Measurements from ENCODE around the gene SLC22A2.

SLC22A2 gene

DNA sequence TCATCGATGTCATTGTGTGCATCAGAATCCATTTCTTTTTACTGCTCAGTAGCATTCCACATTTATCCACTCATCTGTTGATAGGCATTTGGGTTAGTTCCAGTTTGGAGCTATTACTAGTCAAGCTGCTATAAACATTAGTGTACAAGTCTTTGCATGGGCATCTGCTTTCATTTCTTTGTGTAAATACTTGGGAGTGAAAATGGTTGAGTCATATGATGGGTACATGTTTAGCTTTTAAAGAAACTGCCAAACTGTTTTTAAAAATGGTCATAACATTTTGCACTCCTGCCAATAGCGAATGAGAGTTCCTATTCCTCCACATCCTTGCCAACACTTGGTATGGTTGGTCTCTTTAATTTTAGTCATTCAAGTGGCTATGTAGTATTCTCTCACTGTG is 21.2 kb upstream of the SLC22A2 start:
- H3K4me1 ChIP-seq, result no peaks in the 10 kb centered on the region
- H3K36me3 ChIP-seq (replicated peaks), result no peaks in the 10 kb centered on the region
- H3K9me3 ChIP-seq, result no peaks in the 10 kb centered on the region
- DNase-seq (ENCODE audit: low spot score in 2 of 2), result no peak
- H3K4me3 ChIP-seq, result no peak overlapping the region
- in situ Hi-C loops (cut with MboI; ENCODE audit: low sequenced_read_pairs), result no loop called here
- H3K27me3 ChIP-seq (ENCODE audit: low read depth), result no peaks in the 10 kb centered on the region

DNA sequence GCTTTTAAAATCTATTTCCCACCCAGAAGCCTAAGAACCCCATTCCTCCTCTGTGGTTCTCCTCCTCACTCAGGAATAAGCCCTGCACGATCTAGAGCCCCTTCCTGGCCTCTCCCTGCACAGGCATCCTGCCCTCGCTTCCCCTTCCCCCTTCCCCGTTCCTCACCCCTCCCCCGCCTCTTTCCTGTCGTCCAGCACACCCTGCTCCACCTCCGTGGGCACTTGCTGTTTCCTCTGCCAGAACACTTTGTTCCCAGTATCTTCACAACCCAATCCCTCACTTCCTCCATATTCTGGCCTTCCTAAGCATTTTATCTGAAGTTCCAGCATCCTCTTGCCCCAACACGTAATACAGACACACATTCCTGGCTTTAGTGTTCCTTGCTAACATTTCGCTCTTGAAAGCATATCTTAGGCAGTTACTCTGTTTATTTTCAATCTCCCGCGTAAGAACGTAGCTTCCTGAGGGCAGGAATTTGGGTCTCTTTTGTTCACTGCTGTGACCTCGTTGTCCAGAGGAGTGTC is 20.2 kb upstream of the SLC22A2 start:
- in situ Hi-C loops (cut with MboI; ENCODE audit: low sequenced_read_pairs), result no loop called here
- Histone ChIP-seq H3K27me3 (ENCODE audit: low read depth) (no peaks in the 10 kb centered on the region), H3K4me1 (no peaks in the 10 kb centered on the region), H3K9me3 (no peaks in the 10 kb centered on the region), H3K36me3 (replicated peaks) (no peaks in the 10 kb centered on the region), H3K4me3 (no peak overlapping the region)
- no peak for DNase-seq (ENCODE audit: low spot score in 2 of 2)

DNA sequence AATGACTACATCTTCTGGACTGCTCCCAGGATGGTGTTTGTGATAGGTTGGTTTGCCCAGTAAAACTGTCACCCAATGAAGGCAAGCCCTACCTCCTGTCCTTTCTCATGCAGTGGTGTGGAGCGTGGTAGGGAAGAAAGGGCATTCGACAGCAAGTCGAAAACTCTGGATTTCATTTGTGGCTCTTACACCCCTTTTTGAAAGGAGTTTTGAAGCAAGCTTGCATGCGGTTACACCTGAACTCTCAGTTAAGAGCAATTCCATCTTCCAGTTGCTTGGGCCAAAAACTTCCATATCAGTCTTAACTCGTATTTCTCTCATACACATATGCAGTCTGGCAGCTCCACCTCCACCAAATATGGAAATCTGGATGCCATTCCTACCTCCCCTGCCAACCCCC is 19.7 kb upstream of the SLC22A2 start:
- Histone ChIP-seq H3K36me3 (replicated peaks) (no peaks in the 10 kb centered on the region), H3K4me3 (no peak overlapping the region), H3K4me1 (no peaks in the 10 kb centered on the region), H3K27me3 (ENCODE audit: low read depth) (no peaks in the 10 kb centered on the region), H3K9me3 (no peaks in the 10 kb centered on the region)
- no peak for DNase-seq (ENCODE audit: low spot score in 2 of 2)
- in situ Hi-C loops (cut with MboI; ENCODE audit: low sequenced_read_pairs), result no loop called here

DNA sequence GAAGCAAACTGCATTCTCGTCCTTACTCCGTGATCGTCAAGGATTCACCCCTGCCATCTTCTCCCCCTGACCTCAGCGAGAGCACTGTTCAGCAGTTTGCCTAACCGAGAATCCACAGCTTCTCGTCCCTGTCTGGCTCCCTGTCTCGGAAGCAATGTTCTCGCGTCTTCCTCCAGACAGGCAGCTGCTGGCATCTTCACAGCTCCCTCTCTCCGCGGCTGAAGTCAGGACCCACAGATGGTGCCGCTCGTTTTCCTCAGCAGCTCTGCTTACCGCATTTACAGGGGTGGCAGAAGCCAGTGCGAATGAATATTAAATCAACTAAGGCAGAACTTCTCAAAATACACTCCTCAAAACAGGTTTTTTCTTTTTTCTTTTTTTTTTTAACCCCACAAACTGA is 18.9 kb upstream of the SLC22A2 start:
- Histone ChIP-seq H3K36me3 (replicated peaks) (no peaks in the 10 kb centered on the region), H3K27me3 (ENCODE audit: low read depth) (no peaks in the 10 kb centered on the region), H3K4me1 (no peaks in the 10 kb centered on the region), H3K9me3 (no peaks in the 10 kb centered on the region), H3K4me3 (no peak overlapping the region)
- in situ Hi-C loops (cut with MboI; ENCODE audit: low sequenced_read_pairs), result no loop called here
- no peak for DNase-seq (ENCODE audit: low spot score in 2 of 2)

DNA sequence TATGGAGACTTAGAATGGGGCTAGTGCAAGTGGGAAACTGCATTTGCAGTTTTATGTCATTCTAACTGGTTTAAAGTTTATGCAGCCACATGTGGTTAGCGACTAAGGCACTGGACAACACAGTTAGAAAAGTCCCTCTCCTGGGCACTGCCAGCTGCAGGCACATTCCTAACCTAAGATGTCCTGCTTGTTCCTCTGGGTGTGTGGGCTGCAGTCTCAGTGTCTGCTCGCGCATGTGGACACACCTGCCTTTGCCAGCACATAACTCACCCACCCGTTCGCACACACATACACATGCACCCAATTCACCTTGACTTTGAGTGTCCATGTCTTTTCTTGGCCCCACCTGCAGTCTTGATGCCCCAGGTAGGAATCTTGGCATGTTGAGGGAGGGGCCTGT is 18.5 kb upstream of the SLC22A2 start:
- H3K4me1 ChIP-seq, result no peaks in the 10 kb centered on the region
- H3K36me3 ChIP-seq (replicated peaks), result no peaks in the 10 kb centered on the region
- DNase-seq (ENCODE audit: low spot score in 2 of 2), result no peak
- in situ Hi-C loops (cut with MboI; ENCODE audit: low sequenced_read_pairs), result no loop called here
- H3K9me3 ChIP-seq, result no peaks in the 10 kb centered on the region
- no peak overlapping the region for H3K4me3 ChIP-seq
- no peaks in the 10 kb centered on the region for H3K27me3 ChIP-seq (ENCODE audit: low read depth)

DNA sequence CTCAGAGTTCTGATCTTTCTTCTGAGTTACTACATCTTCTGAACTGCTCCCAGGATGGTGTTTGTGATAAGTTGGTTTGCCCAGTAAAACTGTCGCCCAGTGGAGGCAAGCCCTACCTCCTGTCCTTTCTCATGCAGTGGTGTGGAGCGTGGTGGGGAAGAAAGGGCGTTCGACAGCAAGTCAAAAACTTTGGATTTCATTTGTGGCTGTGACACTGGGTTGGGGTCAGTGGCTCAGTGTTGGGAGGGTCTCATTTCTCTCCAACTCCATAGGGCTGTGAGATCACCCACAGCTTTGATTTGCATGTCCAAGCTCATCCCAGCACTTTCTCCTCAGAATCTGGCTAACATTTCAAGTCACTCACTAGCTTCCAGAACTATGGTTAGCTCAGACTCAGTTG is 17.5 kb upstream of the SLC22A2 start:
- DNase-seq (ENCODE audit: low spot score in 2 of 2), result no peak
- Histone ChIP-seq H3K4me1 (no peaks in the 10 kb centered on the region), H3K27me3 (ENCODE audit: low read depth) (no peaks in the 10 kb centered on the region), H3K9me3 (no peaks in the 10 kb centered on the region), H3K36me3 (replicated peaks) (no peaks in the 10 kb centered on the region), H3K4me3 (no peak overlapping the region)
- in situ Hi-C loops (cut with MboI; ENCODE audit: low sequenced_read_pairs), result no loop called here

DNA sequence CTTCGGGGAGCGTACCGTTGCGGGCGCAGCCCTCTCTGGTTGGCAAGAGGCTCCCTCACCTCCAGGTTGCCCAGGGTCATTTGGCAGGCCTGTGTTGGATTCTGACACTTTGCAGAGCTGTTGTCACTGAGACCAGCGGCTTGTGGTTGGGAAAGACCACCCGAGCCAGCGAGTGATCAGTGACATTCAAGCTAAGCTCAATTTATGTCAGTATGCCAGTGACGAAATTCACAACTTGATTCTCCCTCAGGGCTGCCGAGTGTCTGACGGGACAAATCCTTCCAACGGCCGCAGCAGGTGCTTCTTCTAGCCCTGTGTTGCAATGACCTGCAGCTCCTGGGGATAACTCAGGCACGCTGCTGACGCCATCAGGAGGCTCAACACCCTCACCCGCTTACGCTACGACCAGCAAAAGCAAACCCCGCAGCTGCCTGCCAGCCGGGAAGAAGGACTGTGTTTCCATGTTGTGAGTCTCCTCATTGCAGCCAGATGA is 16.9 kb upstream of the SLC22A2 start:
- in situ Hi-C loops (cut with MboI; ENCODE audit: low sequenced_read_pairs), result no loop called here
- Histone ChIP-seq H3K4me1 (no peaks in the 10 kb centered on the region), H3K4me3 (no peak overlapping the region), H3K36me3 (replicated peaks) (no peaks in the 10 kb centered on the region), H3K27me3 (ENCODE audit: low read depth) (no peaks in the 10 kb centered on the region), H3K9me3 (no peaks in the 10 kb centered on the region)
- no peak for DNase-seq (ENCODE audit: low spot score in 2 of 2)

DNA sequence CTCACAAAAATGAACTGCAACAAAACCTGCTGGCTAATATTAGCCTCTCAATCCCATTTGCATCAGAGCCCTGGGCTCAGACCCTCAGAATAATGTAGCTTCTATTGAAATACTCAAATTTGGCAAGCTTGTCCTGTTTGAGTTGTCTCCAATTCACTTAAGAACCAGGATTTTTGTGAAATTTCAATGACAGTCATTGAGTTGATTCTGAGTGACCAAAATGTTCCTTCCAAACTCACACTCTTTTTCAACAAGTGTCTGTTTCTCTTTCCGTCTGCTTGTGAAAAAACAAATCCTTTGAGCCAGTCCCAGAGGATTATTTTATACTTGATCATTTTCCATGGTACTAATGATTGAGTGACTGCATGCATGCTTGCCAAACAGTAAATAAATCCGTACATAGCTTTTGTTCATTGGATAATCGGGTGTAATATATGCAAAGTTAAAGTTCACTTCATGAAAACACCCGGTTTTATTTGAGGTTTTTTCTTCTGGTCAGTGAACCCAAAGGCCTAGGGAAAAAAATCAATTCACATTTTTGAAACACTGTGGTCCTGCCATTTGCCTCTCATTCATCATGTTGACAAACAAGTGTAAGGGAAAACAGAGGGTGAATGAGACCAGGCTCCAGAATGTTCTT is 16.4 kb upstream of the SLC22A2 start:
- no peaks in the 10 kb centered on the region for H3K27me3 ChIP-seq (ENCODE audit: low read depth)
- H3K9me3 ChIP-seq, result no peaks in the 10 kb centered on the region
- no peak overlapping the region for H3K4me3 ChIP-seq
- in situ Hi-C loops (cut with MboI; ENCODE audit: low sequenced_read_pairs), result no loop called here
- DNase-seq (ENCODE audit: low spot score in 2 of 2), result no peak
- no peaks in the 10 kb centered on the region for H3K4me1 ChIP-seq
- H3K36me3 ChIP-seq (replicated peaks), result no peaks in the 10 kb centered on the region

DNA sequence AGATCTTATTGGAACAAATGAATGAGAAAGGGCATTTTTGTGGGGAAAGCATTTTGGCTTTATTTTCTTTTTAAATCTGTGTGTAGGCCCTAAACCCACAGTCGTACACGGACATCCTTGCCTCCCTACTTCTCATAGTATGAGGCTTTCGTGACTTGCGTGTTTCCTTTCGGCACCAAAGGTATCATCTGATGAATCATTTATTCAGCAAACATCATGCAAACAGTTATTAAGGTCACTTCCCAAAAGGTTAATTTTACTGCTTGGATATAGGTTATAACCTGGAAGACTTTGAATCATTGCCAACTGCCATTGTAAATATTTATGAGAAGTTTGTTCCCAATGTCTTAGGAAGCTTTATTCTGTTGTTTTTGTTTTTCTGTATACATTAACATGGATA is 15.1 kb upstream of the SLC22A2 start:
- DNase-seq (ENCODE audit: low spot score in 2 of 2), result no peak
- no peak overlapping the region for H3K4me3 ChIP-seq
- no peaks in the 10 kb centered on the region for H3K36me3 ChIP-seq (replicated peaks)
- no peaks in the 10 kb centered on the region for H3K27me3 ChIP-seq (ENCODE audit: low read depth)
- H3K4me1 ChIP-seq, result no peaks in the 10 kb centered on the region
- H3K9me3 ChIP-seq, result no peaks in the 10 kb centered on the region
- in situ Hi-C loops (cut with MboI; ENCODE audit: low sequenced_read_pairs), result no loop called here

DNA sequence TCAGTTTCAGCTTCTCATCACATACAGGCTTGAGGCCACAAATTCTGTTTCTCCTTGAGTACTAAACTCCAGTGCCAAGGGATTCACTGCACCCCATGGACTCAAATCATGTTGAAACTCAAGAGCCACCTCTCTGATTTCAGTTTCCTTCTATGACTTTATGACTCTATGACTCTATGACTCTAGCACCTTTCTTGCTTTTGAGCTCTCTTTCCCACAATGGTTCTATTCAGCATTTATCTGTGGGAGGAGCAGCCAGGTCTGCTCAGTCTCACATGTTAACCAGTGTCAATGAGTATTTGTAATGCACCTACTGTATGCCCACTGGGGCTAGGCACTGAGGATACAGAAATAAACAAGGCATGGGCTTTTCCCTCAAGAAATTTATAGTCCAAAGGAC is 14.6 kb upstream of the SLC22A2 start:
- Histone ChIP-seq H3K36me3 (replicated peaks) (no peaks in the 10 kb centered on the region), H3K4me3 (no peak overlapping the region), H3K4me1 (no peaks in the 10 kb centered on the region), H3K27me3 (ENCODE audit: low read depth) (no peaks in the 10 kb centered on the region), H3K9me3 (no peaks in the 10 kb centered on the region)
- DNase-seq (ENCODE audit: low spot score in 2 of 2), result no peak
- in situ Hi-C loops (cut with MboI; ENCODE audit: low sequenced_read_pairs), result no loop called here

DNA sequence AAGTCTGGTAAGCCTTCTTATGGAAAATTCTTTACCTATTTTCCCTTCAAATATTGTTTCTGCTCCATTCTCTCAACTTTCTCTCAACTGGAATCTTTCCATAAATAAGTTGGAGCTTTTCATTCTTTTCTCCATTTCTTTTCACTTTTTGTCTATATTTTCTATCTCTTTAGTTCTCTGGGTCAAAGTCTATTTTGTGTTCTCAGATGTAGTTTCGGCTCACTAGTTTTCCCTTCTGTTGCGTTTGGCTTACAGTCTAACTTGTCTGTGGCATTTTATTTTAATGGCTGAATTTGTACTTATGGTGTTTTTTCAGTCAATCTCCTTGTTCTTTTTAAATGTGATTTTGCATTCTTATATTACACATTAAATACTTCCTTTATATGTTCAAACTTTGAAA is 14.1 kb upstream of the SLC22A2 start:
- Histone ChIP-seq H3K9me3 (no peaks in the 10 kb centered on the region), H3K4me1 (no peaks in the 10 kb centered on the region), H3K36me3 (replicated peaks) (no peaks in the 10 kb centered on the region), H3K27me3 (ENCODE audit: low read depth) (no peaks in the 10 kb centered on the region), H3K4me3 (no peak overlapping the region)
- in situ Hi-C loops (cut with MboI; ENCODE audit: low sequenced_read_pairs), result no loop called here
- DNase-seq (ENCODE audit: low spot score in 2 of 2), result no peak

DNA sequence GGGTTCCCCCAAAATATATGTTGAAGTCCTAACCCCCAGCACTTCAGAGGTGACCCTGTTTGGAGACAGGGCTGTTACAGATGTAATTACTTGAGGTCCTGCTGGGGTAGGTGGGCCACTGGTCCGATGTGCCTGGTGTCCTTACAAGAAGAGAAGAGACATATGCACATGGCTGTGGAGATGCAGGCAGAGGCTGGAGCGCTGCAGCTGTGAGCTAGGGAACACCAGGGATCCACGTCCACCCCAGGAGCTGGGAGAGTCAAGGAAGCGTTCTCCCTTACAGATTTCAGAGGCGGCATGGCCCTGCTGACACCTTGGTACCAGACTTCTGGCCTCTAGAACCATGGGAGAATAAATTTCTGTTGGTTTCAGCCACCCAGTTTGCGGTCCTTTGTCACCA is 11.7 kb upstream of the SLC22A2 start:
- DNase-seq (ENCODE audit: low spot score in 2 of 2), result no peak
- H3K4me1 ChIP-seq, result no peaks in the 10 kb centered on the region
- in situ Hi-C loops (cut with MboI; ENCODE audit: low sequenced_read_pairs), result no loop called here
- no peaks in the 10 kb centered on the region for H3K9me3 ChIP-seq
- no peaks in the 10 kb centered on the region for H3K27me3 ChIP-seq (ENCODE audit: low read depth)
- no peaks in the 10 kb centered on the region for H3K36me3 ChIP-seq (replicated peaks)
- H3K4me3 ChIP-seq, result no peak overlapping the region

DNA sequence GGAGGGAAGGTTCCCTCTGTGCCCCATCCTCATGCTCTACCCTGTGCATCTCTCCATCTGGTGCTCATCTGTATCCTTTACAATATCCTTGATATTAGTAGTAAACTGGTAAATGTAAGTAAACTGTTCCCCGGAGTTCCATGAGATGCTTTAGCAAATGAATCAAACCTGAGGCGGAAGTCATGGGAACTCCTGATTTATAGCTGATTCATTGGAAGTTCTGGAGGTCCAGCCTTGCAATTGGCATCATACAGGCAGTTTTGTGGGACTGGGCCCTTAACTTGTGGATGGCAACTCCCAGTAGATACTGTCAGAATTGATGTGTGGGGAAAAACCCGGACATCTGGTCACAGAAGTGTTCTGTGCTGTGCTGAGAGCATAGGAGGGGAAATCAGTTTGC is 11.2 kb upstream of the SLC22A2 start:
- Histone ChIP-seq H3K4me3 (no peak overlapping the region), H3K27me3 (ENCODE audit: low read depth) (no peaks in the 10 kb centered on the region), H3K4me1 (no peaks in the 10 kb centered on the region), H3K9me3 (no peaks in the 10 kb centered on the region), H3K36me3 (replicated peaks) (no peaks in the 10 kb centered on the region)
- no peak for DNase-seq (ENCODE audit: low spot score in 2 of 2)
- in situ Hi-C loops (cut with MboI; ENCODE audit: low sequenced_read_pairs), result no loop called here

DNA sequence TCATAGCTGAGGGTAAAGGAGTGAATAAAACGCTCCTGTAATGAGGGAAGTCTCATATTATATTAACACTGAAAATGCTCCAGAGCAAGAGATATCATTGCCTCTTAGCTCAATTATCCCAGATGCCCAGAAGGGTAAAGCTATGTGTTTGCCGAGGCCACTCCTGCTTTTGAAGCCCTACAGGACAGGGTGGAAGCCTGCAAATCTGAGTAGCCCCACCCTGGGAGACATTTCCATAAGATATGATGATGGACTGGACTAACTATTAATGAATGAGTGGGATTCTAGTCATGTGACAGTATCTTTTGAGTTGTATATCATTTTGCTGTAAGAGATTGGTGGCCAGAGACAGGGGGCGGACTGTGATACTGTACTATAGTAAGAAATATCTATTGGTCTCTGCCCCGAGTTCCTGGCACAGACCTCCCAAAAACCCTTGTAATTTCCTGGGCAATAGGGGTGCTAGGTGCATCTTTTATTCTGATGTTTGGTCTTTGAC is 10.5 kb upstream of the SLC22A2 start:
- DNase-seq (ENCODE audit: low spot score in 2 of 2), result no peak
- Histone ChIP-seq H3K4me1 (no peaks in the 10 kb centered on the region), H3K36me3 (replicated peaks) (no peaks in the 10 kb centered on the region), H3K4me3 (no peak overlapping the region), H3K27me3 (ENCODE audit: low read depth) (no peaks in the 10 kb centered on the region), H3K9me3 (no peaks in the 10 kb centered on the region)
- in situ Hi-C loops (cut with MboI; ENCODE audit: low sequenced_read_pairs), result no loop called here

DNA sequence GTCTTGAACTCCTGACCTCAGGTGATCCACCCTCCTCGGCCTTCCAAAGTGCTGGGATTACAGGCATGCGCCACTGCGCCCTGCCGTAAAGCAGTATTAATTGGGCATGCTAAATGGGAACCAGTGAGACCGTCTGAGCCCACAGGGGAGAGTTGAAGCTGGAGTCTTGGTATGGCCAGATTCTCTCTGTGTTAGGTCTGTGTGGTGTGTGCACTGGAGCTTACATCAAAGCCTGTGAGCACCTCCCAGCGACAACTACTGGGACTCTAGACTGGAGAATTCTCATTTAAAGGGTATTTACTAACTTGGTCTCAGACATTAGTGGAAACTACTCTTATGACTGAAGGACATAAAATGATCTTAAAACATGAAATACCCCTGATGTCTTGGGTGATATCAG is 8.5 kb upstream of the SLC22A2 start:
- Histone ChIP-seq H3K36me3 (replicated peaks) (no peaks in the 10 kb centered on the region), H3K4me1 (no peaks in the 10 kb centered on the region), H3K9me3 (no peaks in the 10 kb centered on the region), H3K27me3 (ENCODE audit: low read depth) (no peaks in the 10 kb centered on the region), H3K4me3 (no peak overlapping the region)
- in situ Hi-C loops (cut with MboI; ENCODE audit: low sequenced_read_pairs), result no loop called here
- DNase-seq (ENCODE audit: low spot score in 2 of 2), result no peak

Measured in HAP-1 (cell line).